Measurements from ENCODE around the gene DSPP. TPM values are rescaled to one million over a fixed set of nuclear protein-coding genes. Genes with fewer than 3 reads are reported as not detected.
"Not testable (repeated sequence)": the region's sequence is repeated elsewhere in the genome, so short reads cannot be mapped to it uniquely, and the experiment has no call there.

Gene DSPP
- total RNA-seq, 2 donors from 2014 or later = not detected

GRCh38 chr4:87567191-87567590, 41.1 kb upstream of the DSPP start:
- H3K9me3 ChIP-seq = no peaks in the 10 kb centered on the region
- no peak for DNase-seq

GRCh38 chr4:87570290-87570805, 38.0 kb upstream of the DSPP start:
- intact Hi-C loops (cut with DNase I) = no loop called here

More at GRCh38 chr4:87567191-87567590, 41.1 kb upstream of the DSPP start:
- H3K36me3 ChIP-seq = no peaks in the 10 kb centered on the region
- no peak overlapping the region for H3K9ac ChIP-seq (ENCODE audit: low read depth in 2 of 2, low read length in 2 of 2)
- no peak overlapping the region for H3K4me3 ChIP-seq
- no peaks in the 10 kb centered on the region for H3K4me1 ChIP-seq
- intact Hi-C loops (cut with DNase I) = no loop called here
- no peaks in the 10 kb centered on the region for H3K27me3 ChIP-seq
- no peak overlapping the region for H3K27ac ChIP-seq
- TF ChIP-seq CTCF (IDR thresholded peaks at IDR 0.05) = no peak

GRCh38 chr4:87574376-87574775, 34.0 kb upstream of the DSPP start:
- H3K4me3 ChIP-seq; H3K36me3 ChIP-seq; H3K4me1 ChIP-seq; H3K27ac ChIP-seq; intact Hi-C loops (cut with DNase I); DNase-seq; H3K27me3 ChIP-seq; H3K9me3 ChIP-seq; H3K9ac ChIP-seq (ENCODE audit: low read depth in 2 of 2, low read length in 2 of 2): not testable (repeated sequence)

More at GRCh38 chr4:87570290-87570805, 38.0 kb upstream of the DSPP start:
- no peak for TF ChIP-seq CTCF (IDR thresholded peaks at IDR 0.05)
- H3K27me3 ChIP-seq = no peaks in the 10 kb centered on the region
- no peak overlapping the region for H3K27ac ChIP-seq
- H3K9ac ChIP-seq (ENCODE audit: low read depth in 2 of 2, low read length in 2 of 2) = no peak overlapping the region
- no peaks in the 10 kb centered on the region for H3K9me3 ChIP-seq
- no peak for DNase-seq
- no peak overlapping the region for H3K4me3 ChIP-seq
- H3K4me1 ChIP-seq = no peaks in the 10 kb centered on the region
- no peaks in the 10 kb centered on the region for H3K36me3 ChIP-seq

GRCh38 chr4:87574996-87575395, 33.3 kb upstream of the DSPP start:
- no peak overlapping the region for H3K4me3 ChIP-seq
- intact Hi-C loops (cut with DNase I) = no loop called here
- H3K27ac ChIP-seq = no peak overlapping the region
- no peak for TF ChIP-seq CTCF (IDR thresholded peaks at IDR 0.05)
- no peaks in the 10 kb centered on the region for H3K36me3 ChIP-seq
- DNase-seq = no peak
- no peak overlapping the region for H3K9ac ChIP-seq (ENCODE audit: low read depth in 2 of 2, low read length in 2 of 2)
- no peaks in the 10 kb centered on the region for H3K27me3 ChIP-seq
- H3K9me3 ChIP-seq = no peaks in the 10 kb centered on the region
- no peaks in the 10 kb centered on the region for H3K4me1 ChIP-seq

GRCh38 chr4:87575408-87575807, 32.9 kb upstream of the DSPP start:
- Histone ChIP-seq H3K27ac (no peak overlapping the region), H3K9me3 (no peaks in the 10 kb centered on the region), H3K4me1 (no peaks in the 10 kb centered on the region), H3K9ac (ENCODE audit: low read depth in 2 of 2, low read length in 2 of 2) (no peak overlapping the region), H3K27me3 (no peaks in the 10 kb centered on the region), H3K4me3 (no peak overlapping the region), H3K36me3 (no peaks in the 10 kb centered on the region)
- no peak for TF ChIP-seq CTCF (IDR thresholded peaks at IDR 0.05)
- intact Hi-C loops (cut with DNase I) = no loop called here
- no peak for DNase-seq

DNA sequence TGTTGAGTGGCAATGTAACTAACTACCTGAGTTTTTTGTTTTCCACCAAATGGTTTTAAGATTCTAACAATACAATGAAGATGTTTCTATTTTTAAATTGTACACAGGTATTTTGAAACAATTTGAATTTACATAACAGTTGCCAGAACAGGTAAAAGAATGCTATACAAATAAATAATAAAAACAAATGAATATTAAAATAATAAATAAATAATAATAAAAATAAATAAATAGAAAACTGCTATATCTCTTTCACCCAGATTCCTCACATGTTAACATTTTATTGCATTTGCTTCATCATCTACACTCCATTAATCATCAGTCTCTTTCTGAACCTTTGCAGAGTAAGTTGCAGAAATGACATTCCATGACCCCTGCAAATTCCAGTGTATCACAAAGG, 32.3 kb upstream of the DSPP start:
- no peak overlapping the region for H3K27ac ChIP-seq
- no peaks in the 10 kb centered on the region for H3K4me1 ChIP-seq
- no peak overlapping the region for H3K4me3 ChIP-seq
- no peak for TF ChIP-seq CTCF (IDR thresholded peaks at IDR 0.05)
- no peaks in the 10 kb centered on the region for H3K9me3 ChIP-seq
- no peaks in the 10 kb centered on the region for H3K36me3 ChIP-seq
- intact Hi-C loops (cut with DNase I) = no loop called here
- DNase-seq = no peak
- no peaks in the 10 kb centered on the region for H3K27me3 ChIP-seq
- no peak overlapping the region for H3K9ac ChIP-seq (ENCODE audit: low read depth in 2 of 2, low read length in 2 of 2)
